Activated CD8-positive, alpha-beta memory T cell treated with anti-CD3 and anti-CD28 coated beads for 48 hours (primary cell): Measurements from ENCODE around the gene TXNIP.
A peak's percentile ranks its signal among the peaks of the same experiment; 100 is the strongest.

Source experiments
- DNase-seq, 3 experiments: peaks; one replicate each; pipeline ENCODE4 v3.0.0-alpha.2; 2020; ENCODE audit warnings: low read depth in 2 of 3, low spot score in 2 of 3

TXNIP gene

DNA sequence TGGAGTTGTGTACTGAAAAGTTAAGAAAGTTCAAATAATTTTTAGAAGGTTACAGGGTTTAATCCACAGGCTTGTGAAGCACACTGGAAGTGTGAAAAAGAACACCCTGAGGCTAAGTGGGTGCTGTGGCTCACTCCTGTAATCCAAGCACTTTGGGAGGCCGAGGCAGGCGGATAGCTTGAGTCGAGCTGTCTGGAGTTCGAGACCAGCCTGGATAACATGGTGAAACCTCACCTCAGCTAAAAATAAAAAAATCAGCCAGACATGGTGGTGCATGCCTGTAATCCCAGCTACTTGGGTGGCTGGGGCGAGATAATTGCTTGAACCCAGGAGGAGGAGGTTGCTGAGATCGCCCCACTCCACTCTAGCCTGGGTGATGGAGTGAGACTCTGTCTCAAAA lies 9.8 kb downstream of the TXNIP start:
- DNase-seq: no peak

DNA sequence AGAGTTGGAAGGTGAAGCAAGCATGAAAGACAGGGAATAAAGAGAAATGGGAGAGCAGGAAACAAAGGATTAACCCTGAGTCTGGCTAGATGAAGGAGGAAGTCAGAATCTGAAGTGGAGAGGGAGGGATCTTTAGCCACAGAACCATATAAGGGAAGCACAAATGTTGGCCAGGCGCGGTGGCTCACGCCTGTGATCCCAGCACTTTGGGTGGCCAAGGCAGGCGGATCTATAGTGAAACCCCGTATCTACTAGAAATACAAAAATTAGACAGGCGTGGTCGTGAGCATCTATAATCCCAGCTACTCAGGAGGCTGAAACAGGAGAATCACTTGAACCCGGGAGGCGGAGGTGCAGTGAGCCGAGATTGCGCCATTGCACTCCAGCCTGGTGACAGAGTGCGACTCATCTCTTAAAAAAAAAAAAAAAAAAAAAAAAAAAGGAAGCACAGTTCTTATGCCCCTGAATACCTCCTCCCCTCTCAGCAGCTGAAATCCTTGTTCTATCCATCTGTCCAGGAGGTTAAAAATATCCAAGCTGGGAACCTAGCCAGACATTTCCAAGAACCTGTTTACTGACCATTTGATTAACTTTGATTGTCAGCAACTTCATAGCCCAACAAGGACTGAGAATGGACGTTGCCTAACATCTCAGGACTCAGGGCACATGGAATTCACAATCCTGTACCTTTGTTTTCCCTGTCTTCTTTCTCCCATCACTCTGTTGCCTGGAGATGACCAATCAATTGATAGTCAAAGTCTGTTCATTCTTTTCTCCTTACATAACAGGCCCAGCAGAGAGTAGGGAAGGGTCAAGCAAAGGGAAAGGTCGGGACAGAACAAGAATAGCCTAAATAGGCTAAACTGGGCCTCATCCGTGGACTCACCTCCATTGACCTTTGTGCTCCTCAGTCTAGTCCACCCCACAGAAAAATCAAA lies 10.6 kb downstream of the TXNIP start:
- DNase-seq: no peak

DNA sequence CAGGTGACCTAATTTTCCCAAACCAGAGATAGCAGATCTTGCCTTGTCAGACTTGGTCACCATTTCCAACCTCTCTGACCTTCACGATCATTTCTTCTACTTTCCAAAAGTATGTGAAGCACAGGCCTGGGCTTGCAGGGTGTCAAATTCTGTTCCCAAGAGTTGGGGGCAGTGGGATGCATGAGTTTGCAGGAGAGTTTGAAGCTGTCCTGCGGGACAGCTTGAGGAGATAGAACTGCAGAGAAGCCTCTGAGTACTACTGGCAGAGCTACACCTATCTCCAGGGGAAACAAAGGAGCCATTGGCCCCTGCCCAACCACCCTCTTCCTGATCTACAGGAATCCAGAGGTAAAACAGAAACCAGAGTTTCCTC lies 11.3 kb downstream of the TXNIP start:
- no peak for DNase-seq

DNA sequence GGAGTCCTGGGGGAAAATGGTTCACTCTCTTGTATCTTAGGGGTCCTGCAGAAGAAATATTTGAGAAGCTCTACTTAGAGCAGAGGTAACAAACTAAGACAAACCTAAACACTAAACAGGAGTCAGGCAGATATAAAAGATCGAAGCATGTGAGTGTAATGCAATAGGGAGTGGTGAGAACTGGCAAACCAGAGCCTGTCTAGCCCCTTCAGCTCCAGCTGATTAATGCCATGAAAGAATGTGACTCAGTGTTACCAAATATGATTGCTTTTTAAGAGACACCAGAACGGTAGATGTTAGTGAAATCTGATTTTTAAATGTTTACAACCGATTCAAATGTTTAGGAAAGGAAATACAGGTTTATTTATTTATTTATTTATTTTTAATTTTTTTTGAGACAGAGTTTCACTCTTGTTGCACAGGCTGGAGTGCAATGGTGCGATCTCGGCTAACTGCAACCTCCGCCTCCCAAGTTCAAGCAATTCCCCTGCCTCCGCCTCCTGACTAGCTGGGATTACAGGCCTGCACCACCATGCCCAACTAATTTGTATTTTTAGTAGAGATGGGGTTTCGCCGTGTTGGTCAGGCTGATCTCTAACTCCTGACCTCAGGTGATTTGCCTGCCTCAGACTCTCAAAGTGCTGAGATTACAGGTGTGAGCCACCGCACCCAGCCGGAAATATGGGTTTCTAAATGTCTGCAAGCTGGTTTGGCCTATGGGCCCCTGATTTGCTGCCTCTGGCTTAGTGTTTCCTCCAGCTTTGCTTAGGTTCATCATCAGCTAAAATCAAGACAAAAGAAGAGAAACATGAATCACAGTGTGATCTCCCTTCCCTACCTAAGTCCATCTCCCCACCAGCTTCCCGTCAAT lies 12.2 kb downstream of the TXNIP start:
- DNase-seq: no peak

DNA sequence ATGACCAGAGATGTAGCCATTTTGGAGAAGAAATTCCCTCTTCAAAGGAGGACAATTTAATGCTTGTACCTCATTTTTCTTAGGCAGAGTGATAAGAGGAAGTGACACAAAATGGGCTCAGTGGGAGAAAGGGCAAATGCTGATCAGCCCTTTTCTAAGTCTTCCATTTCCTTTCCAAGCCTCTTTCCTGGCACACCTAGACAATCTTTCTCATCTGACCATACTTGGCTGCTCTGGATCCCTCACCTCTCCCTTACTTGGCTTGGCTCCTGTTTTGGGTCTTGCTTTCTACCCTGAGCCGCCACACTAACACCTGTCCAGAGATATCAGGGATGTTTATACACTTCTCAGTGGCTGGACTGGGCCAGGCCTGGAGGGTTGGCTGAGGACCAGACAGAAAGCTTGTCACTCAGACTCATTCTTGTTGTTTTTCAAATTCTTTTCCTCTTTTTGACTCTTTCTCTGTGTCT lies 13.1 kb downstream of the TXNIP start:
- no peak for DNase-seq

DNA sequence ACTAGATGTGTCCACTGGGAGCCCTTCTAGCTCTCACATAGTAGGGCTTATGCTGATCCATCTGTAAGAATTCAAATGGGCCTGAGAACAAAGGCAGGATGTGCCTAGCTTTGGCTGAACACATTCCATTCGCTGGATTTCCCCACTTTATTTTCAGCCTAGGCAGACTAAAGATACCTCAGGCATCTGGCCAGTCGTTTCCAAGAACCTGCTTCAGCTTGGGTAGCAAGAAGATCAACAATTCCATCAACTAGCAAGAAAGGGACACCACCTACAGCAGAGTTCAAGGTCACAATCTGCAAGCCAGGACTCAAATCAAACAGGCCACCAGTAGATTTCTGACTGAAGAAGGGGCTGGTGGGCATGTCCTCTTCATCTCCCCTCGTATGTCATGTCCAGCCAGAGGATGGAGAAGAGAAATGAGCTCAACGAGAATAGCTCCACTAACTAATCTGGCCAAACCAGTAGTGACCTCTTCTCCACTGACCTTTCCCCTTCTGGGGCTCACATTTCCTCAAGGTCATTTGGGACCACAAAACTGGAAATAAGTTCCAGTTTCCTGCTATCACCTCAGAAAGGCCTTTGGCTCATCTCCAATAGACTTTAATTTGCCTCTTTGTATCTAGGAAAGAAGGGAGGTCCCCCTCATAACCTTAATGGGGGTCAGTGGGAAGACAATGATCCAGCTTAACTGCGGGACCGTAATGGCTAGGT lies 14.2 kb downstream of the TXNIP start:
- DNase-seq: no peak

DNA sequence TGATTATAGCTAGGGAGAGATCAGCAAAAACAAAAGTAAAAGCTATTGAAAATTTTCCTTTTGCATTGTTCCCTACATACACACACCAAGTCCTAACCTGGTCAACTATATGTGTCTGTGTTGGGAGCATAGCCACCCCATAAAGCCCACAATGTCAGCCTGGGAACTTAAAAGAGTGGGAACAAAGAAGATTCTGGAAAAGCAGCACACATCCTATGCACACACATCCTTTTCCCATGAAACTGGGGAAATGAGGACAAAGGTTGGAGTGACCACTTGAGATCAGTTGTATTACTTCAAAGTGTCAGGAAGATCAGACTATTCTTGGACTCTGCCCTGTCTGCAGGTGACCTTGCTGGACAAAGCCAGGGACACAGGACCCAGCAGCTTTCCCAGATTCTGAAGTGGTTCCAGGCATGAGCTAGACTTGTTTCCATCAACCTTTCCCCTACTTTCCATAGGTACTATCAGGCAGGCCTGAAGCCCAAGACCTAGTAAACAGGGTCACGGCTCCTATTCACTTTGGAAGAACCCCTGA lies 15.9 kb downstream of the TXNIP start:
- no peak for DNase-seq

DNA sequence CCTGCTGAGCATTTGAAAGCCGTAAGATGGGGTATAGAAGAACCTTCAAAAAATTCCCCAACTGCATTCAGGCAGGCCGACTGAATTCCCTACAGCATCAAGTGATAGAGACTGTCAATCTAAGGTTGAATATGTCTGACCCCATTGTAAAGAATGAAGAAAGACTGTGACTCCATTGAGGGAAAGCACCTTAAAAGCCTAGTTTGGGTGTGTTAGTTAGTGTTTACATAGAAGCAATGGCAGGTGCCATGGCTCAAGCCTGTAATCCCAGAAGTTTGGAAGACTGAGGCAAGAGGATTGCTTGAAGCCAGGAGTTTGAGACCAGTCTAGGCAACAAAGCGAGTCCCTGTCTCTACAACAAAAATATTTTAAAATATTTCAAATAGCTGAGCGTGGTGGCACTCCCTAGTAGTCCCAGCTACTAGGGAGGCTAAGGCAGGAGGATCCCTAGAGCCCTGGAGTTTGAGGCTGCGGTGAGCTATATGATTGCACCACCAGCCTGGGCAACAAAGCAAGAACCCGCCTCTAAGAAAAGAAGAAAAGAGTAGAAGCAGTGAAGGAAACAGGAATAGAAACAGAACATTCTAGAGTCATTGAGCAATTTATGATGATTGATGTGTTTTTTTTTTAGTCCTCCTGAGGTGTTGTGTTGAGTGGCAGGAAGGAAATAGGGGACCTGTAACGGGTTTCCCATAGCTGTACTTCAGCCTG lies 16.5 kb downstream of the TXNIP start:
- no peak for DNase-seq

DNA sequence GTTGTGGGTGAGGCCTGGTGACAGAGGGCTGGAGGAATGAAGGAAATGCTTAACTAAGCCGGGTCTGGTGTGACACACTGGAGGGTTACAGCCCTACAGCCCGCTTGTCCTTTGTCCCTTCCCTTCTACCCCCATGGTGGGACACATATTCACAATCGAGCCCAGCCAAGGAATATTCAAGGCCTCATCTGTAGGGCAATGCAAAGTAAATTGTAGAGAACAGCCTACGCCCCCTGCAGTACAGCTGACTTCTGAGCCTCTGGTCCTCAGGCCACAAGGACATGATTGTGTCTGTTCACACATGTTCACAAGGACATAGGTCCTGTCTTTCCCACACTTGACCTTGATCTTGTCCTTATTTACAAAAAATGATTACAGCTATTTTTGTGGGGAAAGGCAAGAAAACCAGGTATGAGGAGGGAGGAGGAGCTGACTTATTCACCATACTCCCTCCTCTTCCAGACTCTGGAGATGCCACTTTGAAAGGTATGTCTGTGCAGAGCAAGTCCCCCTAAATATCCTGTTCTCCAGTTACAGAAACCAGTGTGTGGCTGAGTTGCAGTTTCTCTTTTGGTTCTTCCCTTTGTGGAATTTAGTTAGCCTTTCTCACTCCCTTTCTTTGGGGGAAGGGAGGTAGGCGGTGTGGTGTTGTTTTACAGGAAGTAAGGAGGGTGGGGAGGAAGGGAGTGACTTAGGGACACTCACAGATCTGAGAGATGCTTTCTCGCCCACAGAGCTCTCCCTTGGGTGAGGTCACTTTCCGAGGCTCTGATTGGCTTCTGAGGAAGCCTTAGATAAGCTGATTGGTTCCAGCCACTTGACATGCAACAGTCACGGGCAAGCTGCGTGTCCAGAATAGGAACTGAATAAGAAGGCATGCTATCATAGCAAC lies 17.3 kb downstream of the TXNIP start:
- DNase-seq: peak; percentile 47 to 66 (median 59)

DNA sequence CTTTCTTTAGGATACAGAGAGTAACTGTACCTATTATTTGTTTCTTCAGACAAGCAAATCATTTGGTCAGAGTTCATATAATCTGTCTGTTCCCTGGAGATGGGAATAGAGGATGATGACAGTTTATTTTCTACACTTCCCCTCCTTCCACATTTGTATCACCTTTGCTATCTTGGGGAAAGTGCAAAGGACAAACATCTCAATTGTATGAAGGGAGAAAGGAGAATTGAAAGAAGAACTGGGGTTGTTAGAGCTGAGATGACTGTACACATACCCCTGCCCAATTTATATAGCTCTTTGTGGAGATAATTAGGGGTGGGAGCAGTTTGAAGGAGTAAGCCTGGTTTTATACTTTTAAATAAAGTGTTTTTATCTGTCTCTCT lies 17.9 kb downstream of the TXNIP start:
- DNase-seq: no peak

DNA sequence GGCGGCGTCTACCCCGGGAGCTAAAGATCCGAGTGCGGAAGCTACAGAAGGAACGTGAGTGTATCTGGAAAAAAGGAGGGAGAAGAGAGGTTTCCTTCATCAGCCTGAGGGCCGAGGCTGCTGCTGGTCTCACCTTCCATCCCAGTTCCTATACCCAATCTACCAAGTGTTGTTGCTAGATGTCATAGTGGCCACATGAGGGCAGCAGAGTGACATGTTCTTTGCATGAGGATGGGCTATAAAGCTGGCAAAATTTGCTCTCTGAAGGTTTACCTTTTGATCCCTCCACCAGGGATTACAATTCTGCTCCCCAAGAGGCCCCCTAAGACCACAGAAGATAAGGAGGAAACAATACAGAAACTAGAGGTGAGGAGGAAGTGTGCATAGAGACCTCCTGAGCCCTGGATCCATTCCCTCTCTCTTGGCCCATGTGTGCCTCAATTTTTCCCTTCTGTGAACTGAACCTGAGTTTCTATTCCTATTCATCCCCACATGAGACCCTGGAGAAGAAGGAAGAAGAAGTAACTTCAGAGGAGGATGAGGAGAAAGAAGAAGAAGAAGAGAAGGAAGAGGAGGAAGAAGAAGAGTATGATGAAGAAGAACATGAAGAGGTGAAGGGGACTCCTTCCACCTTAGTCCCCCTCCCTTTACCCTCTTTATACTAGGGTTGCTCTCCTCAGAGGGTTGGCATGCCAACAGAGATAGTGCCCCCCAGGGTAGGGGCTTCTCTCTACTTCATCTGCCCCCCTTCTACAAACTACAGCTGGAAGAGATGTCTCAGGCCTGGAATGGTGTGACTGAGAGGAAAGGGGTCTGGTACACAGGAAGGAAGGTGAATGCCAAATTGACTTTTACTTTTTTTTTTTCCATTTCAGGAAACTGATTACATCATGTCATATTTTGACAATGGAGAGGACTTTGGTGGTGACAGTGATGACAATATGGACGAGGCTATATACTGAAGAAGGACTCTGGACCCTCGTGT lies 18.6 kb downstream of the TXNIP start:
- DNase-seq: no peak

DNA sequence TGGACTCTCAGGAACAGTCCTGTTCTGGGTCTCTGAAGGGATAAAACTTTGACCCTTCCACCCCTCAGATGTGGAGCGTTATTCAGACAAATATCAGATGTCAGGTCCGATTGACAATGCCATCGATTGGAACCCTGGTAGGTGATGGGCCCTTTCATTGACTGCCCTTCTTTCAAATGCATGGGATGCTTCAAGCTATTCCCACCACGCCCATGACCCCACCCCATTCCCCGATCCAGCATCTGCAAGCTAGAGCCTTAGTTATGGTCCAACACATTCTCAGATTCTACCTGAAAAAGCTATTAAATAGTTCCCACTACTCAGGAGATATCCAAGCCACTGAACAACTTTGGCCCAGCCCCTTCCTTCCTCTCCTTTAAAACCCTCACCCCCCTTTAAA lies 19.4 kb downstream of the TXNIP start:
- no peak for DNase-seq

DNA sequence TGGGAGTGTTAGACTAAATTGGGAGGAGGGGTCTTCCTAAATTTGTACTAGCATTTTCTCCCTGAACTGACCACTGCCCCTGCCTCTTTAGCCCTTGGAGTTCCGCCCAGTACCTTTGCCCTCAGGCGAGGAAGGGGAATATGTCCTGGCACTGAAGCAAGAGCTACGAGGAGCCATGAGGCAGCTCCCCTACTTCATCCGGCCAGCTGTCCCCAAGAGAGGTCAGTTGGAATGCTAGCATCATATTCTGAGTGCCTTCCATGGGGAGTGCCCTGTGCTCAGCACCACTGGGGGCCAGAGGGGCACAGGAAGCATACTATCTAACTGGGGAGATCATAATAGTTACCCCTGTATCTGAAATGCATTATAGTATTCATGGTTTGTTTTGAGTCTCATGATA lies 21.2 kb downstream of the TXNIP start:
- no peak for DNase-seq

DNA sequence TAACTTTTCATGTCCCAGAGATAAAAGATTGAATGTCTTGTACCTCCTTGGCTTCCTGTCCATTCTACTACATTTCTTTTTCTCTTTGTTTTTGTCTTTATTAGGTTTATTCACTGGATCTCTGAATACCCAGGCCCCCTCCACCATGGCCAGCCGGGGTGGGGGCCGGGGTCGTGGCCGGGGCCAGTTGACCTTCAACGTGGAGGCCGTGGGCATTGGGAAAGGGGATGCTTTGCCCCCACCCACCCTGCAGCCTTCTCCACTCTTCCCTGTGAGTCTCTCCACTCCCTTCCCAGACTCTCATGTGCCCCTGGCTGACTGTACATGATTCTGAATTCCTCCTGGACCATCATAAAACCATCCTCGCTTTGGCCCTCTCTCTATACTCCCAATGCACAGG lies 21.7 kb downstream of the TXNIP start:
- no peak for DNase-seq

DNA sequence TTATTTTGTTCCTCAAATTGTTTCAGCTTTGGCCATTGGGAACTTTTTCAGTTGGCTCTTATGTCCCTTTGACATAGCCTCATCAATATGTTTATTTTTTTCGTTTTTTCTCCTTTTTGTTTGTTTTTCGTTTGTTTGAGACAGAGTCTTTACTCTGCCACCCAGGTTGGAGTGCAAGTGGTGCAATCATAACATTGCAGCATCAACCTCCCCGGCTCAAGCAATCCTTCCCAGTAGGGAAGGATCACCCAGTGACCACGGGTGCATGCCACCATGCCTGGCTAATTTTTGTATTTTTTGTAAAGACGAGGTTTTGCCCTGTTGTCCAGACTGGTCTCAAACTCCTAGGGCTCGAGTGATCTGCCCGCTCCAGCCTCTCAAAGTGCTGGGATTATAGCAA lies 23.8 kb downstream of the TXNIP start:
- DNase-seq: no peak

DNA sequence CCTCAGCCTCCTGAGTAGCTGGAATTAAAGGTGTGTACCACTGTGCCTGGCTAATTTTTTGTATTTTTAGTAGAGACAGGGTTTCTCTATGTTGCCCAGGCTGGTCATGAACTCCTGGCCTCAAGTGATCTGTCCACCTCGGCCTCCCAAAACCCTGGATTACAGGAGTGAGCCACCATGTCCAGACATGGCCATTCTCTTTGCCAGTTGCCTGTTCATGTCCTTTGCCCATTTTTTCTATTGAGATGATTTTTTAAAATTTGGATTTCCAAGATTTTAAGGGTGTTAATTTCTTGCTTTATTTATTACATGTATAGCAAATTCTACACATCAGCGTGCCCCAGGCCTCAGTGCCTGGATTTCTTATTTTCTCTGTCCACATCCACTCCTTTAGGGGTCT lies 29.1 kb downstream of the TXNIP start:
- DNase-seq: no peak

DNA sequence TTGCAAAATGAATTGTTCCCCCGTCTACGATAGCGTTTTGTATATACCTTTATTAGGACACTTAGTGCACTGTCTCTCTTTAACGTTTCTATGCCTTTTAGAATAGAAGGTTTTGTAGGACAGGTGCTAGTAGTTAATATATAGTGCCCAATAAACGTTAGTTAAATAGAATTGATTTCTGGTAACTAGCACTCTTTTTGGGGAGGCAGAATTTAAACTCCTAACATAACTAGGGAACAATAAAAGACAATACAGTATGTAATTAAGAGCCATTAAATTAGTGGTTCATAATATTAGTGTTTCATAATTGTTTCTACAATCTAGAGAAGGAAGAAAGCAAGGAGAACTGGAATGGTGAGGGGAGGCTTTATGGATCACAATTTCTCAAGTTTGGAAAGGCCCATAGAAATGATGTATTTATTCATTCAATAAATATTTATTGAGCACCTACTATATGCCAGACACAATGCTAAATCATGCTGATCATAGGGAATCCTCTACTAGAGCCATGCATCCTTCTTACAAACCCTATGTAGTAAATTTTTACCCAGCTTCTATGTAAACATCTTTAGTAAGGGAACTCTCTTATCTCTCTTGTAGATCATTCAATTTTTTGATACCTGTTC lies 31.1 kb downstream of the TXNIP start:
- DNase-seq: no peak
